H9 (cell line): Measurements from ENCODE around the gene LAYN. TPM values are rescaled to one million over a fixed set of nuclear protein-coding genes. Genes with fewer than 3 reads are reported as not detected.

Experiments
- DNase-seq: peaks from one replicate; pipeline ENCODE4 v3.0.0-alpha.2; 2017
- H2AFZ ChIP-seq: one replicate; pipeline ENCODE4 v1.6.1; 2013; ENCODE audit warnings: mild to moderate bottlenecking, low read length, control low read depth, moderate library complexity
- H2AK5ac ChIP-seq: 2 replicates; pipeline ENCODE4 v1.6.1; 2013; ENCODE audit warnings: low read length, control low read depth, mixed read lengths; ENCODE audit not compliant: insufficient read length
- H2BK120ac ChIP-seq: one replicate; pipeline ENCODE4 v1.6.1; 2013; ENCODE audit warnings: low read depth, mild to moderate bottlenecking, low read length, control low read depth, inconsistent platforms; ENCODE audit not compliant: poor library complexity, severe bottlenecking
- H2BK12ac ChIP-seq: 2 replicates; pipeline ENCODE4 v1.6.1; 2013; ENCODE audit warnings: low read length, control low read depth, mixed read lengths, low read depth; ENCODE audit not compliant: insufficient read length
- H2BK15ac ChIP-seq: 2 replicates; pipeline ENCODE4 v1.6.1; 2013; ENCODE audit warnings: low read depth, low read length, control low read depth
- H2BK20ac ChIP-seq: one replicate; pipeline ENCODE4 v1.6.1; 2013; ENCODE audit warnings: low read depth, mild to moderate bottlenecking, low read length, control low read depth, inconsistent platforms; ENCODE audit not compliant: poor library complexity, severe bottlenecking
- H2BK5ac ChIP-seq: 2 replicates; pipeline ENCODE4 v1.6.1; 2013; ENCODE audit warnings: low read length, control low read depth, mixed read lengths; ENCODE audit not compliant: insufficient read length
- H3K14ac ChIP-seq: 2 replicates; pipeline ENCODE4 v1.6.1; 2013; ENCODE audit warnings: low read length, control low read depth; ENCODE audit not compliant: insufficient read depth
- H3K18ac ChIP-seq: 2 replicates; pipeline ENCODE4 v1.6.1; 2013; ENCODE audit warnings: low read depth, mild to moderate bottlenecking, mixed read lengths, low read length, control low read depth; ENCODE audit not compliant: insufficient read length
- H3K23ac ChIP-seq: 2 replicates; pipeline ENCODE4 v1.6.1; 2013; ENCODE audit warnings: low read length, control low read depth, mixed read lengths, low read depth; ENCODE audit not compliant: insufficient read length
- H3K23me2 ChIP-seq: 2 replicates; pipeline ENCODE4 v1.6.1; 2013; ENCODE audit warnings: low read depth, mild to moderate bottlenecking, mixed read lengths, low read length, control low read depth; ENCODE audit not compliant: insufficient read length, poor library complexity, severe bottlenecking
- H3K27ac ChIP-seq: 2 replicates; pipeline ENCODE4 v1.5.1; 2013; ENCODE audit warnings: low read length, control low read depth, mixed read lengths, low read depth; ENCODE audit not compliant: insufficient read length
- H3K27me3 ChIP-seq: 2 replicates; pipeline ENCODE4 v1.6.1; 2013; ENCODE audit warnings: low read length, control low read depth, inconsistent platforms; ENCODE audit not compliant: insufficient read depth
- H3K4ac ChIP-seq: 2 replicates; pipeline ENCODE4 v1.6.1; 2013; ENCODE audit warnings: low read depth, mild to moderate bottlenecking, control low read depth, inconsistent platforms, low read length, moderate library complexity
- H3K4me1 ChIP-seq: 2 replicates; pipeline ENCODE4 v1.6.1; 2013; ENCODE audit warnings: low read length, control low read depth, inconsistent platforms; ENCODE audit not compliant: insufficient read depth
- H3K4me2 ChIP-seq: 2 replicates; pipeline ENCODE4 v1.6.1; 2013; ENCODE audit warnings: low read length, control low read depth, mixed read lengths; ENCODE audit not compliant: insufficient read length, insufficient read depth
- H3K56ac ChIP-seq: 2 replicates; pipeline ENCODE4 v1.6.1; 2013; ENCODE audit warnings: low read depth, mild to moderate bottlenecking, mixed read lengths, low read length, control low read depth; ENCODE audit not compliant: insufficient read length
- H3K79me1 ChIP-seq: 2 replicates; pipeline ENCODE4 v1.6.1; 2013; ENCODE audit warnings: low read depth, mild to moderate bottlenecking, moderate library complexity, low read length, control low read depth, inconsistent platforms; ENCODE audit not compliant: insufficient read depth, poor library complexity, severe bottlenecking
- H3K79me2 ChIP-seq: 2 replicates; pipeline ENCODE4 v1.6.1; 2013; ENCODE audit warnings: low read length, control low read depth, inconsistent platforms; ENCODE audit not compliant: insufficient read depth
- H3K9ac ChIP-seq: 2 replicates; pipeline ENCODE4 v1.6.1; 2013; ENCODE audit warnings: low read length, control low read depth, mixed read lengths; ENCODE audit not compliant: insufficient read length; ENCODE audit errors: extremely low read depth
- H3K9me3 ChIP-seq: one replicate; pipeline ENCODE4 v1.6.1; 2013; ENCODE audit warnings: low read depth, low read length, inconsistent platforms; ENCODE audit not compliant: control insufficient read depth
- H3T11ph ChIP-seq: one replicate; pipeline ENCODE4 v1.6.1; 2013; ENCODE audit warnings: mild to moderate bottlenecking, low read length, control low read depth, inconsistent platforms
- H4K20me1 ChIP-seq: one replicate; pipeline ENCODE4 v1.6.1; 2013; ENCODE audit not compliant: control insufficient read depth, insufficient read length, insufficient read depth
- H4K5ac ChIP-seq: 2 replicates; pipeline ENCODE4 v1.6.1; 2013; ENCODE audit warnings: low read depth, mild to moderate bottlenecking, mixed read lengths, low read length, control low read depth; ENCODE audit not compliant: insufficient read length
- H4K8ac ChIP-seq: replicated peaks from 2 replicates; pipeline ENCODE4 v1.6.1; 2013; ENCODE audit warnings: low read length, control low read depth, mixed read lengths, low read depth; ENCODE audit not compliant: insufficient read length
- H4K91ac ChIP-seq: 2 replicates; pipeline ENCODE4 v1.6.1; 2013; ENCODE audit warnings: low read depth, mild to moderate bottlenecking, moderate library complexity, mixed read lengths, low read length, control low read depth; ENCODE audit not compliant: insufficient read length
- H3K27ac Mint-ChIP-seq, 3 experiments: 2 replicates in 2 of 3; 3 replicates in 1 of 3; pipeline ENCODE4 v1.8.0; 2020 to 2021; ENCODE audit warnings: mixed read lengths in 3 of 3, mild to moderate bottlenecking in 1 of 3, moderate library complexity in 1 of 3
- H3K27me3 Mint-ChIP-seq: 2 replicates; pipeline ENCODE4 v1.8.0; 2021; ENCODE audit warnings: low read depth, mild to moderate bottlenecking, moderate library complexity, mixed read lengths
- H3K36me3 Mint-ChIP-seq, 3 experiments: 2 replicates in 2 of 3; 3 replicates in 1 of 3; pipeline ENCODE4 v1.8.0; 2020 to 2021; ENCODE audit warnings: low read depth in 3 of 3, mixed read lengths in 3 of 3; ENCODE audit not compliant: insufficient read depth in 1 of 3
- H3K4me1 Mint-ChIP-seq, 2 experiments: 2 replicates each; pipeline ENCODE4 v1.8.0; 2020; ENCODE audit warnings: mixed read lengths in 2 of 2
- H3K4me3 Mint-ChIP-seq, 2 experiments: 2 replicates in 1 of 2; 3 replicates in 1 of 2; pipeline ENCODE4 v1.8.0; 2020 to 2021; ENCODE audit warnings: mild to moderate bottlenecking in 2 of 2, mixed read lengths in 2 of 2, moderate library complexity in 1 of 2
- H3K9me3 Mint-ChIP-seq, 2 experiments: 2 replicates in 1 of 2; 3 replicates in 1 of 2; pipeline ENCODE4 v1.8.0; 2020; ENCODE audit warnings: mild to moderate bottlenecking in 2 of 2, mixed read lengths in 2 of 2, moderate library complexity in 1 of 2
- WGBS: extraction: QIAGEN DNeasy Blood & Tissue Kit; methylation state at CpG from one replicate; pipeline ENCODE4 v1.1.7; 2013; ENCODE audit warnings: missing lambda C conversion rate, low lambda C conversion rate, mixed read lengths; ENCODE audit not compliant: insufficient read length; ENCODE audit errors: extremely low coverage; 5-methylcytosine and 5-hydroxymethylcytosine counted together
- total RNA-seq: library from RNA; stranded (reverse); gene quantifications from 2 replicates; pipeline ENCODE4 v1.2.1, GENCODE V29; 2021
- TF ChIP-seq, protein P1 (sequence below): fragments of 200-600 bp; sonication (generic); conservative IDR thresholded peaks from 3 replicates; pipeline ENCODE4 v1.8.0; 2021; ENCODE audit warnings: antibody characterized with exemption, mild to moderate bottlenecking

Gene LAYN
- total RNA-seq, 1 experiment from 2014 or later = 3.1 TPM

GRCh38 chr11:111582881-111583280, 42.4 kb downstream of the LAYN start:
- TF ChIP-seq, protein P1, sequence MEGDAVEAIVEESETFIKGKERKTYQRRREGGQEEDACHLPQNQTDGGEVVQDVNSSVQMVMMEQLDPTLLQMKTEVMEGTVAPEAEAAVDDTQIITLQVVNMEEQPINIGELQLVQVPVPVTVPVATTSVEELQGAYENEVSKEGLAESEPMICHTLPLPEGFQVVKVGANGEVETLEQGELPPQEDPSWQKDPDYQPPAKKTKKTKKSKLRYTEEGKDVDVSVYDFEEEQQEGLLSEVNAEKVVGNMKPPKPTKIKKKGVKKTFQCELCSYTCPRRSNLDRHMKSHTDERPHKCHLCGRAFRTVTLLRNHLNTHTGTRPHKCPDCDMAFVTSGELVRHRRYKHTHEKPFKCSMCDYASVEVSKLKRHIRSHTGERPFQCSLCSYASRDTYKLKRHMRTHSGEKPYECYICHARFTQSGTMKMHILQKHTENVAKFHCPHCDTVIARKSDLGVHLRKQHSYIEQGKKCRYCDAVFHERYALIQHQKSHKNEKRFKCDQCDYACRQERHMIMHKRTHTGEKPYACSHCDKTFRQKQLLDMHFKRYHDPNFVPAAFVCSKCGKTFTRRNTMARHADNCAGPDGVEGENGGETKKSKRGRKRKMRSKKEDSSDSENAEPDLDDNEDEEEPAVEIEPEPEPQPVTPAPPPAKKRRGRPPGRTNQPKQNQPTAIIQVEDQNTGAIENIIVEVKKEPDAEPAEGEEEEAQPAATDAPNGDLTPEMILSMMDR = no peak

More at GRCh38 chr11:111582881-111583280, 42.4 kb downstream of the LAYN start:
- no peaks in the 10 kb centered on the region for H3K27me3 ChIP-seq
- Mint-ChIP-seq H3K4me3 (no peak overlapping the region), H3K27me3 (peaks cover 1% of the 10 kb centered on the region; the same call in 1 of the 2 replicates), H3K4me1 (peaks cover 9 to 13% of the 10 kb centered on the region in 2 experiments), H3K9me3 (no peaks in the 10 kb centered on the region; a peak in 1 of 5 replicates), H3K36me3 (no peaks in the 10 kb centered on the region), H3K27ac (no peak overlapping the region; a peak in 1 of 7 replicates)
- no peak overlapping the region for H3K18ac ChIP-seq
- H3K4me2 ChIP-seq = no peak overlapping the region
- no peak overlapping the region for H4K5ac ChIP-seq
- H3K27ac ChIP-seq = no peak overlapping the region
- H2BK20ac ChIP-seq = no peak overlapping the region
- no peak overlapping the region for H3K14ac ChIP-seq
- DNase-seq = no peak
- no peaks in the 10 kb centered on the region for H3K9me3 ChIP-seq
- no peak overlapping the region for H3K23ac ChIP-seq
- no peak overlapping the region for H4K8ac ChIP-seq
- H2BK5ac ChIP-seq = no peak overlapping the region
- no peak overlapping the region for H3K56ac ChIP-seq
- no peaks in the 10 kb centered on the region for H3K23me2 ChIP-seq
- H3K4ac ChIP-seq = no peak overlapping the region
- H2AK5ac ChIP-seq = no peak overlapping the region
- no peak overlapping the region for H2BK12ac ChIP-seq
- WGBS = no CpG with 5 or more reads among the region's 4 CpGs
- no peaks in the 10 kb centered on the region for H4K20me1 ChIP-seq
- peaks cover 3% of the 10 kb centered on the region; the same call in 1 of the 2 replicates for H3K4me1 ChIP-seq
- no peak overlapping the region for H2BK15ac ChIP-seq
- no peak overlapping the region for H2AFZ ChIP-seq
- H4K91ac ChIP-seq = no peak overlapping the region
- H3T11ph ChIP-seq = no peak overlapping the region
- H2BK120ac ChIP-seq = no peak overlapping the region
- no peaks in the 10 kb centered on the region for H3K79me2 ChIP-seq
- H3K9ac ChIP-seq = no peak overlapping the region
- no peaks in the 10 kb centered on the region for H3K79me1 ChIP-seq
